Breast epithelium (tissue), 4 donors: Measurements from ENCODE around the gene ELL. TPM values are rescaled to one million over a fixed set of nuclear protein-coding genes. Genes with fewer than 3 reads are reported as not detected.

Experiments
- DNase-seq, 2 donors: peaks; one replicate each; pipeline ENCODE4 v3.0.0-alpha.2; 2019; ENCODE audit warnings: low spot score in 2 of 2
- H3K27ac ChIP-seq, 2 donors: fragments of 200-600 bp; sonication (generic) in 1 of 2; one replicate each; pipeline ENCODE4 v1.5.1; 2016 to 2019; ENCODE audit warnings: mild to moderate bottlenecking in 1 of 2
- H3K27me3 ChIP-seq, 2 donors: fragments of 200-600 bp; sonication (generic) in 1 of 2; one replicate each; pipeline versions ENCODE4 v1.5.1 to v1.6.0; 2017 to 2019; ENCODE audit warnings: control low read depth in 1 of 2, mild to moderate bottlenecking in 1 of 2
- H3K36me3 ChIP-seq: fragments of 200-600 bp; one replicate; pipeline ENCODE4 v1.5.1; 2019
- H3K4me1 ChIP-seq, 2 donors: fragments of 200-600 bp; sonication (generic); one replicate each; pipeline ENCODE4 v1.5.1; 2016 to 2019; ENCODE audit warnings: control low read depth in 1 of 2
- H3K4me3 ChIP-seq, 3 donors: fragments of 200-600 bp; sonication (generic); 1 replicate in 2 of 3; 2 replicates in 1 of 3; pipeline ENCODE4 v1.5.1; 2016 to 2019; ENCODE audit warnings: mild to moderate bottlenecking in 3 of 3, moderate library complexity in 2 of 3
- H3K9me3 ChIP-seq, 2 donors: fragments of 200-600 bp; sonication (generic) in 1 of 2; one replicate each; pipeline ENCODE4 v1.5.1; 2016 to 2019; ENCODE audit warnings: control low read depth in 1 of 2
- POLR2A ChIP-seq: fragments of 450-650 bp; IDR thresholded peaks from one replicate; pipeline ENCODE4 v1.6.1; 2016; ENCODE audit warnings: antibody characterized with exemption, mild to moderate bottlenecking, moderate library complexity
- POLR2AphosphoS5 ChIP-seq, 3 donors: sonication (generic); formaldehyde crosslinking; IDR thresholded peaks; one replicate each; pipeline ENCODE4 v1.6.1; 2017; ENCODE audit warnings: antibody characterized with exemption in 3 of 3
- intact Hi-C: fragments of 100-400 bp; cut with DNase I; formaldehyde crosslinking; loops from one replicate; pipeline ENCODE4 v1.15.1; 2023; ENCODE audit warnings: low total_unique reads
- total RNA-seq, 3 donors: library from RNA; depleted of rRNA; stranded (reverse); fragments of >200 nt; gene quantifications; one replicate each; pipeline ENCODE4 v1.1.0, GENCODE V29; 2016
- TF ChIP-seq, protein P1 (sequence below), 3 donors: fragments of 450-650 bp; IDR thresholded peaks; one replicate each; pipeline ENCODE4 v1.5.1; 2016 to 2017; ENCODE audit warnings: antibody characterized with exemption in 3 of 3, mild to moderate bottlenecking in 3 of 3, moderate library complexity in 3 of 3

ELL gene
- total RNA-seq, 3 donors from 2014 or later, result 13.0 to 22.3 (median 15.7) TPM

DNA sequence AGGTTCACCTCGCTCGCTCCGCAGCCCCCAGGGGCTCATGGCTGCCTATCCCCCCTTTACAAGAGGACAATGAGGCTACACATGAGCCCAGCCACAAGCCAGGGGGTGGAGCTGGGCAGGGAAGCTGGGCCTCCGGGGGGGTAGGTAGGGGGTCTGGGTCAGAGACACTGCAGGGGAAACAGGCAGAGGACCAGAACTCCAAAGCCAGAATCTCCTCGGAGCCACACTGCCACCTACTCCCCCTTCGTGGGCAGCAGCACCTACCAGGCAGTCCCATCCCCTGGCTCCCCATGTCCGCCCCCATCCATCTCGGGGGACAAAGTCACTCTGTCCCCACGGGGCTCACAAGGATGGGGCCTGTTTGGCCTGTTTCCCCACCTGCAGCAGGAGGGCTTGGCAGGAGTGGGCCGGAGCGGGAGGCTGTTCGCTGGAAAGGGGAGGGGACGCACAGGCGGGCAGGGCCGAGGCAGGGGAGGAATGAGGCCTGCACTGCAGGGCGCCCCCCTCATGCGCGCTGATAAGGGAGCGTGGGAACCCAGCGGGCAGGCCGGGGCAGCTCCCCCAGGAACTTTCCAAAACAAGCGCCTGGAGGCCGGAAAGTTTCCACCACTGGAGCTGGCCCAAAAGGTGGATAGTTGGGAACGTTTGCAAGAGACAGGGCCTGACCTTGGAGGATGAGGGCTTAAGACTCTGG lies 83.4 kb downstream of the ELL start:
- intact Hi-C loops, result no loop called here
- peak overlapping the region; percentile 42 to 79 (median 71) for H3K4me3 ChIP-seq
- H3K27me3 ChIP-seq, result no peaks in the 10 kb centered on the region
- H3K4me1 ChIP-seq, result peaks cover 0 to 19% of the 10 kb centered on the region in 2 donors
- H3K27ac ChIP-seq, result peak overlapping the region; percentile 79 to 87
- TF ChIP-seq POLR2A, result no peak
- TF ChIP-seq, protein P1, sequence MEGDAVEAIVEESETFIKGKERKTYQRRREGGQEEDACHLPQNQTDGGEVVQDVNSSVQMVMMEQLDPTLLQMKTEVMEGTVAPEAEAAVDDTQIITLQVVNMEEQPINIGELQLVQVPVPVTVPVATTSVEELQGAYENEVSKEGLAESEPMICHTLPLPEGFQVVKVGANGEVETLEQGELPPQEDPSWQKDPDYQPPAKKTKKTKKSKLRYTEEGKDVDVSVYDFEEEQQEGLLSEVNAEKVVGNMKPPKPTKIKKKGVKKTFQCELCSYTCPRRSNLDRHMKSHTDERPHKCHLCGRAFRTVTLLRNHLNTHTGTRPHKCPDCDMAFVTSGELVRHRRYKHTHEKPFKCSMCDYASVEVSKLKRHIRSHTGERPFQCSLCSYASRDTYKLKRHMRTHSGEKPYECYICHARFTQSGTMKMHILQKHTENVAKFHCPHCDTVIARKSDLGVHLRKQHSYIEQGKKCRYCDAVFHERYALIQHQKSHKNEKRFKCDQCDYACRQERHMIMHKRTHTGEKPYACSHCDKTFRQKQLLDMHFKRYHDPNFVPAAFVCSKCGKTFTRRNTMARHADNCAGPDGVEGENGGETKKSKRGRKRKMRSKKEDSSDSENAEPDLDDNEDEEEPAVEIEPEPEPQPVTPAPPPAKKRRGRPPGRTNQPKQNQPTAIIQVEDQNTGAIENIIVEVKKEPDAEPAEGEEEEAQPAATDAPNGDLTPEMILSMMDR (IDR thresholded peaks at IDR 0.05), result no peak
- TF ChIP-seq POLR2AphosphoS5 (IDR thresholded peaks at IDR 0.05), result peak in 2 of 3 donors; percentile 32 to 55
- no peaks in the 10 kb centered on the region for H3K36me3 ChIP-seq
- peak in 1 of 2 donors; percentile 50 for DNase-seq
- H3K9me3 ChIP-seq, result no peaks in the 10 kb centered on the region

DNA sequence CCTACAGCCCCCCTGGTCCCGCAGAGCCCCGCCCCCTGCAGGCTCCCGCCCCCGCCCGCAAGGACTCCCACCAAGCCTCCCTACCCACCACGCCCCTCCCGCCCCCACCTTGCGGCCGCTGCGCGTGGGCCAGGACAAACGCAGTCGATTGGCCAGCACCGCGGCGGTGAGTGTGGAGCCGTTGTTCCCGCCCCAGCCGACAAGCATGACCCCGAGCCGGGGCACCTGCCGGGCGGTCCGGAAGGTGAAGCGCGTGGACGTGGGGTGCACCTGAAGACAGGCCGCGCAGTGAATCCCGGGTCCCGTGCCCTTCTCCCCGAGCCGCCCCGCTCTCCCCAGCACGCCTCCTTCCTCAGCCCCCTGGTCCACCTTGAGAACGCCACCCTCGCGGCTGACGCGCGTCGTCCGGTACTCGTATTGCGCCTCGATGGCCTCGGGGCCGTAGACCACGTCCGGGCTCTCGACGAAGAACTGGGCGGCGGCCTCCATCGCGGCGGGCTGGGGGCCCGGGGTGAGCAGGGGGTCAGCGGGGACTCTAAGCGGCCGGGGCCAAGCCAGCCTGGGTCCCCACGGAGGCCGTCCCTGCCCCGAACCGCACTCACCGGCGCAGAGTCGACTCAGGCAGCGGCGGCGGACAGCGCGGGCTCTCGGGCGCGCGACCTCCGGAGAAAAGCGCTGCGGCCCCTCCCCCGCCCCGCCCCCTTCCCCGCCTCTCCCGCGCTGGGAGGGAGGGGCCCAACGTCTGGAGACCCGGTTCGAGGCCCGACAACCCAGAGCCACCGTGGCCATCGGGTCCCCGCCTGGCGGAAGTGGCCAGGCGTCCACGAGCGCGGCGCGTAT lies 84.2 kb downstream of the ELL start, which contains the start of gene ISYNA1:
Gene ISYNA1 (minus strand): TSS at position 643 of the 840 bp plus-strand sequence. CDS start 154 bp downstream, at position 489.
- H3K36me3 ChIP-seq, result no peaks in the 10 kb centered on the region

DNA sequence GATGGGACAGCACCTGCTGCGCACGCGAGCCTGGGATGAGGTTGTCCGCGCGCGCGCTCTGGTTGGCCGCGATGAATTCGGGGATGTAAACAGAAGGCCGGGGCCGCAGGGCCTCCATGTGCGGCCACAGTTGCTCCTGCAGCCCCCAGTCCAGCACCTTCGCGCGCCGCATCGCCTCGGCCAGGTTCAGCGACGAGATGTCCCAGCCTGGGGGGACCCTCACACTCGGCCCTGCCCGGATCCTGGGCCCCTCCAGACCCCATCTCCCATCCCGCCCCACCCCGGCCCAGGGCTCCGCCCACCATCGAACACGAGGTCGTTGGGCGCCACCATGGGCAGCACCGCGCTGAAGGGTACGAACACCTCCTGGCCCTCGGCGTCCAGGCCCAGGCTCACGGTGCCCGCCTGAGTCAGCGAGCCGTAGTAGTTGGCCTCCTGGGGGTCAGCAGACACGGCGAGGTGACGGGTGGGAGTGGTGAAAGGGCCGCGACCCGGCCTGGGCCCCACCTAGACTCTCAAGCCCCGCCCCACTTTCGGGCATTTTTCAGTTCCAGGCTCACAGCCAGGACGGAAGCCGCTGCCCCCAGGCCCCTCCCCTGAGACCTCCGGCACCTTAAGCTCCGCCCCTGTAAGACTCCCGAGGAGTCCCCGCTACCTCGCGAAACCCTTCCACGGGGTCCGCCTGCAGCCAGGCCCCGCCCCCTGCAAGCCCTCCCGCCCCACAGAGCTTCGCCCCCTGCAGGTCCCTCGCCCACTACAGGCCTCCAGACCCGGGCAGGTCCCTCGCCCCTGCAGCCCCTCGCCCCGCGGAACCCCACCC lies 85.0 kb downstream of the ELL start:
- H3K27ac ChIP-seq, result peak overlapping the region; percentile 79 to 87
- peak in 1 of 2 donors; percentile 71 for DNase-seq
- intact Hi-C loops, result no loop called here

More for the DNA sequence above, 84.2 kb downstream of the ELL start, which contains the start of gene ISYNA1:
- H3K9me3 ChIP-seq, result no peaks in the 10 kb centered on the region
- peak within 1 kb of the TSS; percentile 42 to 79 (median 71) for H3K4me3 ChIP-seq
- TF ChIP-seq POLR2A, result no peak
- TF ChIP-seq, protein P1 (IDR thresholded peaks at IDR 0.05), result no peak
- TF ChIP-seq POLR2AphosphoS5 (IDR thresholded peaks at IDR 0.05), result no peak
- peak within 1 kb of the TSS; percentile 79 to 87 for H3K27ac ChIP-seq
- intact Hi-C loops, result no loop called here
- peaks cover 0 to 26% of the 10 kb centered on the region in 2 donors for H3K4me1 ChIP-seq
- no peaks in the 10 kb centered on the region for H3K27me3 ChIP-seq
- DNase-seq, result peak in 1 of 2 donors; percentile 56

DNA sequence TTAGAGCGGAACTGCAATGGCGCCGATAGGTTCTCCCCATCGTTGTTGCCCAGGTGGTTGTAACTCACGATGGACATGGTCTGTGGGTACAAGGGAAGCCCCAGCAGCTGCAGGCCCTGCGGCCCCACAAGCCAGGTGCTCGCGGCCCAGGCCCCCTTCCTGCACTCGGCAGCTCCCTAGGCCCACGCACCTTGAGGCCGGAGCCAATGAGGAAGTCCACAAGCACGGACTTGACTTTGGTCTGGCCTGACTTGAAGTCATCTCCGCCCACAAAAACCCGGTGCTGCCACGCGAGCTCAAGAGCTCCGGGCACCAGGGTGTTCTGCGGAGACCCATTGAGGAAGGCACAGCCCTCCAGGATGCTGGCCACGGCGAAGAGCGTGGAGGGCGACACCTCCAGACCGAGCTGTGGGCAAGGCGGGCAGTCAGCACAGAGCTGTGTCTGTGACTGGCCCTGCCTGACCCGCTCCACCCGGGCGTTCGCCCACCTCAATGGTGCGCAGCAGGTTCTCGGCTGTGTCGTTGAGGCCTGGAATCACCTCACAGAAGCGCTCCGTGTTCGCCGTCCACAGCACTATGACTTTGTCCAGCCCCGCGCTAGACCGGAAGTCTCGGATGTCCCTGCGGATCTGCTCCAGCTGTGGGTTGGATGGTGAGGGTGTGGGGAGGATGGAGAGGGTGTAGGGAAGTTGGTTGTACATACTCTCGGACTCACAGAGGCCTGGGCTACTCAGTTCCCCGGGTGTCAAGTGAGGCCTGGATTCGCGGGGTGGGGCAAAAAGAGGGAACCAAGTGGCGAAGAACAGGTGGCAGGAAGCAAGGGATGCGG lies 85.8 kb downstream of the ELL start:
- peak overlapping the region in 2 of 3 donors; percentile 71 to 79 for H3K4me3 ChIP-seq
- TF ChIP-seq, protein P1 (IDR thresholded peaks at IDR 0.05), result no peak
- no peak for TF ChIP-seq POLR2A
- TF ChIP-seq POLR2AphosphoS5 (IDR thresholded peaks at IDR 0.05), result no peak
- no peaks in the 10 kb centered on the region for H3K27me3 ChIP-seq
- peak overlapping the region; percentile 79 to 87 for H3K27ac ChIP-seq
- no peaks in the 10 kb centered on the region for H3K36me3 ChIP-seq
- H3K4me1 ChIP-seq, result peaks cover 0 to 27% of the 10 kb centered on the region in 2 donors
- no peak for DNase-seq
- no peaks in the 10 kb centered on the region for H3K9me3 ChIP-seq
- intact Hi-C loops, result no loop called here

More for the DNA sequence above, 85.0 kb downstream of the ELL start:
- TF ChIP-seq POLR2AphosphoS5 (IDR thresholded peaks at IDR 0.05), result no peak
- no peak for TF ChIP-seq POLR2A
- TF ChIP-seq, protein P1 (IDR thresholded peaks at IDR 0.05), result no peak
- Histone ChIP-seq H3K4me3 (peak overlapping the region; percentile 42 to 79 (median 71)), H3K36me3 (no peaks in the 10 kb centered on the region), H3K9me3 (no peaks in the 10 kb centered on the region), H3K27me3 (no peaks in the 10 kb centered on the region), H3K4me1 (peaks cover 0 to 27% of the 10 kb centered on the region in 2 donors)
